Keratinocyte (primary cell): Measurements from ENCODE around the gene PXN. TPM values are rescaled to one million over a fixed set of nuclear protein-coding genes. Genes with fewer than 3 reads are reported as not detected.

Source experiments
- DNase-seq: peaks from one replicate; pipeline ENCODE4 v3.0.0-alpha.2; 2011; ENCODE audit warnings: low read depth, missing footprints, low spot score
- FAIRE-seq: peaks from 2 replicates; lab custom pipeline; 2011; peaks lifted over from hg19 to GRCh38; lab: Jason Lieb, UNC
- H2AFZ ChIP-seq: 2 replicates; pipeline ENCODE4 v1.6.0; 2012; ENCODE audit warnings: low read length, control low read depth, inconsistent platforms; ENCODE audit not compliant: control insufficient read depth
- H3K27ac ChIP-seq: 2 replicates; pipeline ENCODE4 v1.5.1; 2011; ENCODE audit warnings: low read length; ENCODE audit not compliant: control insufficient read depth, insufficient read depth
- H3K27me3 ChIP-seq: 3 replicates; pipeline ENCODE4 v1.6.0; 2011; ENCODE audit warnings: low read length; ENCODE audit not compliant: control insufficient read depth, insufficient read depth; ENCODE audit errors: extremely low read depth
- H3K36me3 ChIP-seq, 2 experiments: 2 replicates in 1 of 2; 3 replicates in 1 of 2; pipeline ENCODE4 v1.5.1; 2011; ENCODE audit warnings: low read length in 2 of 2, mild to moderate bottlenecking in 1 of 2; ENCODE audit not compliant: control insufficient read depth in 2 of 2, insufficient read depth in 2 of 2; ENCODE audit errors: extremely low read depth in 1 of 2
- H3K4me1 ChIP-seq: 3 replicates; pipeline ENCODE4 v1.5.1; 2011; ENCODE audit warnings: low read length; ENCODE audit not compliant: control insufficient read depth, insufficient read depth; ENCODE audit errors: extremely low read depth
- H3K4me2 ChIP-seq: 3 replicates; pipeline ENCODE4 v1.6.0; 2011; ENCODE audit warnings: low read depth, low read length; ENCODE audit not compliant: control insufficient read depth, insufficient read depth; ENCODE audit errors: extremely low read depth
- H3K4me3 ChIP-seq, 3 experiments: fragments of 200-600 bp in 1 of 3; sonication (generic) in 1 of 3; 2 replicates in 2 of 3; 3 replicates in 1 of 3; pipeline ENCODE4 v1.5.1; 2011 to 2016; ENCODE audit warnings: low read length in 3 of 3, mild to moderate bottlenecking in 3 of 3, control low read depth in 2 of 3, inconsistent platforms in 1 of 3, low read depth in 1 of 3, mixed read lengths in 1 of 3, mixed run types in 1 of 3, moderate library complexity in 1 of 3; ENCODE audit not compliant: control insufficient read depth in 2 of 3, insufficient read depth in 2 of 3; ENCODE audit errors: extremely low read depth in 1 of 3
- H3K79me2 ChIP-seq: 2 replicates; pipeline ENCODE4 v1.6.0; 2012; ENCODE audit warnings: low read length; ENCODE audit not compliant: control insufficient read depth, insufficient read depth
- H3K9ac ChIP-seq: 3 replicates; pipeline ENCODE4 v1.6.0; 2011; ENCODE audit warnings: low read length; ENCODE audit not compliant: control insufficient read depth, insufficient read depth; ENCODE audit errors: extremely low read depth
- H3K9me1 ChIP-seq: 3 replicates; pipeline ENCODE4 v1.6.0; 2011; ENCODE audit warnings: low read length; ENCODE audit not compliant: control insufficient read depth, insufficient read depth; ENCODE audit errors: extremely low read depth
- H3K9me3 ChIP-seq: 2 replicates; pipeline ENCODE4 v1.5.1; 2012; ENCODE audit warnings: low read depth, low read length; ENCODE audit not compliant: control insufficient read depth
- H4K20me1 ChIP-seq: 3 replicates; pipeline ENCODE4 v1.6.0; 2011; ENCODE audit warnings: low read length; ENCODE audit not compliant: control insufficient read depth, insufficient read depth; ENCODE audit errors: extremely low read depth
- EZH2 ChIP-seq: IDR thresholded peaks from one replicate; pipeline ENCODE4 v1.6.1; 2012; ENCODE audit warnings: inconsistent platforms, mild to moderate bottlenecking, low read length, moderate library complexity
- dilution Hi-C: fragments of 300-500 bp; cut with MboI; formaldehyde crosslinking; loops from one replicate; pipeline ENCODE4 v1.7.0; 2020; ENCODE audit warnings: low sequenced_read_pairs; ENCODE audit not compliant: extremely low pct_ligation_motif_present
- polyA plus RNA-seq, 5 experiments: library from polyadenylated mRNA; depleted of rRNA in 3 of 5; stranded (reverse) in 3 of 5; stranded (forward) in 1 of 5; unstranded in 1 of 5; fragments of >200 nt; gene quantifications; 1 replicate in 1 of 5; 2 replicates in 3 of 5; 3 replicates in 1 of 5; pipeline versions ENCODE4 v1.2.1 to v1.2.3, GENCODE V29; 2011 to 2012; ENCODE audit warnings: missing spikeins in 2 of 5, low read depth in 1 of 5, low replicate concordance in 1 of 5
- TF ChIP-seq, protein P1 (sequence below), 3 experiments: IDR thresholded peaks in 1 of 3; conservative IDR thresholded peaks in 1 of 3; optimal IDR thresholded peaks in 1 of 3; 2 replicates in 2 of 3; 3 replicates in 1 of 3; pipeline versions ENCODE3 to v1.5.1; 2011; ENCODE audit warnings: low read length in 3 of 3, mild to moderate bottlenecking in 3 of 3, moderate library complexity in 2 of 3, control low read depth in 1 of 3, inconsistent platforms in 1 of 3; ENCODE audit not compliant: insufficient read depth in 2 of 3; ENCODE audit errors: extremely low read depth in 1 of 3

Gene PXN
- polyA plus RNA-seq, 1 donor (not counting 4 experiments of a cell fraction or from before 2014, with no cell fraction given), result 114 TPM

DNA sequence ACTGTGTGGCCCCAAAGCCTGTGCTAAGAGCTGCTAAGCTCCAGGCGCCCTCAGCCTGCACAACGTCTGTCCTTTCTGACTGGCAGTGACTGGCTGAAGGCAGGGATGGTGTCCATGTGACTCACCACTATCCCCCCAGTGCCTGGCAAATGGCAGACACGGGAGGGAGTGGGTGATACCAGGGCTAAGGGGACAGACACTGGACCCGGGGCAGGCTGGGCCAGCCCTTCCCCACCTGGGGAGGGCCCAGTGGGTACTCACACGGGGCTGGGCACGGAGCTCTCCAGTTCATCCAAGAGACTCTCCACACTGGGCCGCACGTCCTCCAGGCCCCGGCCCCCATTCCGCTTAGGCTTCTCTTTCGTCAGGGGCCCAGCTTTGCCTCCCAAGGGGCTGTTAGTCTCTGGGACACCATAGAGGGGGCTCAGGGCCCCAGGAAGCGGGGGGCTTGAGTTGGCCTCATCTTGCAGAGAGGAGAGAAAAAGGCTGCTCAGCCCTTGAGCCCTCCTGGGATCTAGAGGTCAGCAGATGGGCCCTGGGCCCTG is 43.2 kb downstream of the PXN start:
- TF ChIP-seq, protein P1, sequence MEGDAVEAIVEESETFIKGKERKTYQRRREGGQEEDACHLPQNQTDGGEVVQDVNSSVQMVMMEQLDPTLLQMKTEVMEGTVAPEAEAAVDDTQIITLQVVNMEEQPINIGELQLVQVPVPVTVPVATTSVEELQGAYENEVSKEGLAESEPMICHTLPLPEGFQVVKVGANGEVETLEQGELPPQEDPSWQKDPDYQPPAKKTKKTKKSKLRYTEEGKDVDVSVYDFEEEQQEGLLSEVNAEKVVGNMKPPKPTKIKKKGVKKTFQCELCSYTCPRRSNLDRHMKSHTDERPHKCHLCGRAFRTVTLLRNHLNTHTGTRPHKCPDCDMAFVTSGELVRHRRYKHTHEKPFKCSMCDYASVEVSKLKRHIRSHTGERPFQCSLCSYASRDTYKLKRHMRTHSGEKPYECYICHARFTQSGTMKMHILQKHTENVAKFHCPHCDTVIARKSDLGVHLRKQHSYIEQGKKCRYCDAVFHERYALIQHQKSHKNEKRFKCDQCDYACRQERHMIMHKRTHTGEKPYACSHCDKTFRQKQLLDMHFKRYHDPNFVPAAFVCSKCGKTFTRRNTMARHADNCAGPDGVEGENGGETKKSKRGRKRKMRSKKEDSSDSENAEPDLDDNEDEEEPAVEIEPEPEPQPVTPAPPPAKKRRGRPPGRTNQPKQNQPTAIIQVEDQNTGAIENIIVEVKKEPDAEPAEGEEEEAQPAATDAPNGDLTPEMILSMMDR (optimal IDR thresholded peaks at IDR 0.05 in 1 of 3, IDR thresholded peaks at IDR 0.05 in 1 of 3, conservative IDR thresholded peaks at IDR 0.05 in 1 of 3; ENCODE audit: extremely low read depth in 1 of 3, insufficient read depth in 2 of 3, low read length in 3 of 3), result no peak
- TF ChIP-seq EZH2, result no peak
- Histone ChIP-seq H3K79me2 (peaks cover 86% of the 10 kb centered on the region), H2AFZ (no peak overlapping the region), H3K27me3 (no peaks in the 10 kb centered on the region), H3K4me2 (no peak overlapping the region), H3K4me1 (peaks cover 32% of the 10 kb centered on the region), H3K9me1 (no peaks in the 10 kb centered on the region), H3K27ac (no peak overlapping the region), H4K20me1 (peaks cover 22% of the 10 kb centered on the region), H3K9ac (no peak overlapping the region), H3K36me3 (peaks cover 48 to 73% of the 10 kb centered on the region in 2 experiments), H3K9me3 (no peaks in the 10 kb centered on the region), H3K4me3 (no peak overlapping the region)
- DNase-seq (no peak), FAIRE-seq (no peak)
- dilution Hi-C loops, result no loop called here

DNA sequence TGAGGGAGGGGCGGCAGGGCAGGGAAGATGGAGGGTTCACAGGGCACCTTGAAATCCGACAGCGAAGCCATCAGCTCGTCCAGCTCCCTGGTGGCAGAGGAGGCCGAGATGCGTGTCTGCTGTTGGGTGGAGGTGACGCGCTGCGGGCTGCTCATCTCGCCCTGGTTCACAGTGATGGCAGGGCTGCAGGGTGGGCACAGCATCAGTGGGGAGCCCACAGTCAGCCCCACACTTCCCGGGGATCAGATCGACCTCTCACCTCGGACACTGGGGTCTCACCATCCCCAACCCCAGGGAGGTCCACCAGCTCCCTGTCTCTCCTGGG is 44.0 kb downstream of the PXN start:
- Histone ChIP-seq H3K36me3 (peaks cover 51 to 73% of the 10 kb centered on the region in 2 experiments), H4K20me1 (peaks cover 22% of the 10 kb centered on the region), H3K4me3 (no peak overlapping the region), H3K9ac (no peak overlapping the region), H3K79me2 (peaks cover 84% of the 10 kb centered on the region), H3K4me1 (peaks cover 24% of the 10 kb centered on the region), H3K27me3 (no peaks in the 10 kb centered on the region), H3K4me2 (no peak overlapping the region), H2AFZ (no peak overlapping the region), H3K27ac (no peak overlapping the region), H3K9me3 (no peaks in the 10 kb centered on the region), H3K9me1 (no peaks in the 10 kb centered on the region)
- DNase-seq (no peak), FAIRE-seq (no peak)
- TF ChIP-seq, protein P1 (optimal IDR thresholded peaks at IDR 0.05 in 1 of 3, IDR thresholded peaks at IDR 0.05 in 1 of 3, conservative IDR thresholded peaks at IDR 0.05 in 1 of 3; ENCODE audit: extremely low read depth in 1 of 3, insufficient read depth in 2 of 3, low read length in 3 of 3), result no peak
- TF ChIP-seq EZH2, result no peak
- dilution Hi-C loops, result no loop called here
